GM12878 (cell line): ENCODE data around the gene IFT122. TPM values are rescaled to one million over a fixed set of nuclear protein-coding genes. Genes with fewer than 3 reads are reported as not detected.

Experiments
- ATAC-seq: fragments of 200-7000 bp; cut with Tn5 transposase; 3 replicates; pipeline ENCODE4 v1.9.1; 2020; ENCODE audit warnings: mild to moderate bottlenecking, moderate library complexity
- BruUV-seq: library from RNA; stranded (reverse); fragments of 400-500 nt; replicated peaks from 2 replicates; lab custom pipeline; 2021; lab: Mats Ljungman, UMichigan
- CTCF ChIA-PET: fragments of 300-600 bp; sonication (Branson Sonifier 250); formaldehyde crosslinking; extraction: SDS; loops from one replicate; lab custom pipeline; 2021; ENCODE audit warnings: inconsistent platforms; lab: Yijun Ruan, JAX
- POLR2A ChIA-PET: fragments of 350-600 bp; formaldehyde crosslinking; extraction: SDS; loops from one replicate; lab custom pipeline; 2021; ENCODE audit warnings: inconsistent platforms; lab: Charles Lee
- RAD21 ChIA-PET: fragments of 300-600 bp; sonication (Branson Sonifier 250); formaldehyde crosslinking; loops from one replicate; lab custom pipeline; 2023; ENCODE audit warnings: antibody characterized with exemption; ENCODE audit not compliant: unreplicated experiment; lab: Charles Lee
- SMC1A ChIA-PET: fragments of 300-600 bp; sonication (Branson Sonifier 250); formaldehyde crosslinking; loops from one replicate; lab custom pipeline; 2023; ENCODE audit not compliant: unreplicated experiment, uncharacterized antibody; lab: Charles Lee
- DNase-seq: peaks from one replicate; pipeline ENCODE4 v3.0.0-alpha.2; 2011; ENCODE audit warnings: low read depth, low spot score
- FAIRE-seq: peaks from 3 replicates; lab custom pipeline; 2011; peaks lifted over from hg19 to GRCh38; lab: Jason Lieb, UNC
- H2AFZ ChIP-seq: 2 replicates; pipeline ENCODE4 v1.6.0; 2011; ENCODE audit warnings: low read depth, low read length, control low read depth; ENCODE audit not compliant: control insufficient read depth
- H3K27ac ChIP-seq: 2 replicates; pipeline ENCODE4 v1.5.1; 2011; ENCODE audit warnings: control low read depth; ENCODE audit not compliant: control insufficient read depth, insufficient read depth
- H3K27me3 ChIP-seq, 2 experiments: replicated peaks in 1 of 2; 2 replicates each; pipeline versions ENCODE4 v1.6.0 to v1.6.1; 2011; ENCODE audit warnings: low read length in 1 of 2; ENCODE audit not compliant: control insufficient read depth in 2 of 2, insufficient read depth in 2 of 2
- H3K36me3 ChIP-seq, 2 experiments: 2 replicates each; pipeline ENCODE4 v1.5.1; 2011; ENCODE audit warnings: low read length in 1 of 2; ENCODE audit not compliant: control insufficient read depth in 2 of 2, insufficient read depth in 2 of 2
- H3K4me1 ChIP-seq: 2 replicates; pipeline ENCODE4 v1.6.1; 2011; ENCODE audit warnings: mild to moderate bottlenecking, low read length, moderate library complexity, mixed read lengths; ENCODE audit not compliant: control insufficient read depth, insufficient read depth
- H3K4me2 ChIP-seq: 2 replicates; pipeline ENCODE4 v1.6.0; 2011; ENCODE audit warnings: control low read depth; ENCODE audit not compliant: control insufficient read depth, insufficient read depth
- H3K4me3 ChIP-seq: fragments of 200-600 bp; sonication (generic); 2 replicates; pipeline ENCODE4 v1.5.1; 2016
- H3K79me2 ChIP-seq: 2 replicates; pipeline ENCODE4 v1.6.0; 2011; ENCODE audit warnings: low read length; ENCODE audit not compliant: control insufficient read depth, insufficient read depth
- H3K9ac ChIP-seq: 2 replicates; pipeline ENCODE4 v1.8.0; 2011; ENCODE audit warnings: low read length, control low read depth, mixed read lengths; ENCODE audit not compliant: control insufficient read depth, insufficient read depth
- H3K9me3 ChIP-seq: replicated peaks from 3 replicates; pipeline ENCODE4 v1.5.1; 2011; ENCODE audit warnings: mild to moderate bottlenecking, low read length; ENCODE audit not compliant: control insufficient read depth, insufficient read depth
- H4K20me1 ChIP-seq: 2 replicates; pipeline ENCODE4 v1.6.0; 2011; ENCODE audit not compliant: control insufficient read depth, insufficient read depth
- ATF7 ChIP-seq: fragments of 450-650 bp; IDR thresholded peaks from 2 replicates; pipeline ENCODE4 v1.6.1; 2016; ENCODE audit warnings: low read depth, mild to moderate bottlenecking
- DPF2 ChIP-seq: fragments of 450-650 bp; IDR thresholded peaks from 2 replicates; pipeline ENCODE4 v1.6.1; 2017; ENCODE audit warnings: mild to moderate bottlenecking
- EED ChIP-seq: sonication (generic); IDR thresholded peaks from 2 replicates; pipeline ENCODE4 v1.6.1; 2016; ENCODE audit warnings: antibody characterized with exemption, low read depth
- EGR1 ChIP-seq, 2 experiments: IDR thresholded peaks; 1 replicate in 1 of 2; 2 replicates in 1 of 2; pipeline ENCODE4 v1.6.1; 2011 to 2012; ENCODE audit warnings: low read depth in 2 of 2, low read length in 2 of 2, borderline replicate concordance in 1 of 2, mild to moderate bottlenecking in 1 of 2, moderate library complexity in 1 of 2
- EP300 ChIP-seq, 2 experiments: fragments of 150-350 bp in 1 of 2; IDR thresholded peaks; 2 replicates each; pipeline ENCODE4 v1.6.1; 2011 to 2012; ENCODE audit warnings: low read depth in 2 of 2, low read length in 2 of 2, borderline replicate concordance in 1 of 2, improper control_type of control experiment in 1 of 2, inconsistent platforms in 1 of 2; ENCODE audit not compliant: control insufficient read depth in 1 of 2
- ETV6 ChIP-seq, 2 experiments: fragments of 450-650 bp in 1 of 2; IDR thresholded peaks in 1 of 2; conservative IDR thresholded peaks in 1 of 2; 2 replicates each; pipeline ENCODE4 v1.6.1; 2014; ENCODE audit warnings: antibody characterized with exemption in 1 of 2, borderline replicate concordance in 1 of 2, low read depth in 1 of 2, mild to moderate bottlenecking in 1 of 2, moderate library complexity in 1 of 2
- FOS ChIP-seq: IDR thresholded peaks from 3 replicates; pipeline ENCODE4 v1.6.1; 2011; ENCODE audit warnings: borderline replicate concordance; ENCODE audit not compliant: insufficient read length; ENCODE audit errors: extremely low read depth
- IKZF1 ChIP-seq: fragments of 450-650 bp; conservative IDR thresholded peaks from 2 replicates; pipeline ENCODE4 v1.6.1; 2017; ENCODE audit warnings: antibody characterized with exemption, mild to moderate bottlenecking
- IKZF2 ChIP-seq, 2 experiments: fragments of 450-650 bp; IDR thresholded peaks; 2 replicates each; pipeline ENCODE4 v1.6.1; 2017; ENCODE audit warnings: mild to moderate bottlenecking in 2 of 2, moderate library complexity in 2 of 2
- JUNB ChIP-seq: IDR thresholded peaks from 2 replicates; pipeline ENCODE4 v1.6.1; 2016; ENCODE audit warnings: antibody characterized with exemption, mild to moderate bottlenecking
- KAT2A ChIP-seq: conservative IDR thresholded peaks from 2 replicates; pipeline ENCODE4 v1.6.1; 2011; ENCODE audit warnings: low read depth, low read length; ENCODE audit not compliant: control insufficient read depth
- LARP7 ChIP-seq: fragments of 450-650 bp; IDR thresholded peaks from 2 replicates; pipeline ENCODE4 v1.6.1; 2017; ENCODE audit warnings: mild to moderate bottlenecking
- NBN ChIP-seq: fragments of 450-650 bp; IDR thresholded peaks from 2 replicates; pipeline ENCODE4 v1.6.1; 2016
- POU2F2 ChIP-seq: IDR thresholded peaks from 3 replicates; pipeline ENCODE4 v1.6.1; 2011; ENCODE audit warnings: low read depth, mild to moderate bottlenecking, low read length, borderline replicate concordance
- RB1 ChIP-seq: fragments of 450-650 bp; formaldehyde crosslinking; IDR thresholded peaks from 2 replicates; pipeline ENCODE4 v1.6.1; 2017; ENCODE audit warnings: mild to moderate bottlenecking, borderline replicate concordance
- RELA ChIP-seq: fragments of 450-650 bp; IDR thresholded peaks from 2 replicates; pipeline ENCODE4 v1.8.0; 2014; ENCODE audit warnings: borderline replicate concordance; ENCODE audit not compliant: partially characterized antibody
- SIX5 ChIP-seq: IDR thresholded peaks from 2 replicates; pipeline ENCODE4 v1.6.1; 2011; ENCODE audit warnings: mild to moderate bottlenecking, low read depth, low read length, moderate library complexity; ENCODE audit not compliant: severe bottlenecking
- SMARCA5 ChIP-seq: fragments of 450-650 bp; IDR thresholded peaks from 2 replicates; pipeline ENCODE4 v1.6.1; 2017; ENCODE audit warnings: mild to moderate bottlenecking
- SPI1 ChIP-seq: IDR thresholded peaks from 2 replicates; pipeline ENCODE4 v1.6.1; 2011; ENCODE audit warnings: low read depth, mild to moderate bottlenecking, low read length, moderate library complexity, borderline replicate concordance; ENCODE audit not compliant: insufficient read depth
- YY1 ChIP-seq: IDR thresholded peaks from 2 replicates; pipeline ENCODE4 v1.6.1; 2011; ENCODE audit warnings: low read depth, mild to moderate bottlenecking, low read length
- ZNF24 ChIP-seq: fragments of 450-650 bp; IDR thresholded peaks from 2 replicates; pipeline ENCODE4 v1.6.1; 2017; ENCODE audit warnings: antibody characterized with exemption, mild to moderate bottlenecking
- ZNF384 ChIP-seq: IDR thresholded peaks from 2 replicates; pipeline ENCODE4 v1.6.1; 2012; ENCODE audit warnings: low read depth, mild to moderate bottlenecking, low read length, improper control_type of control experiment, borderline replicate concordance
- WGBS: methylation state at CpG from one replicate; pipeline ENCODE4 v1.1.6; 2016; ENCODE audit warnings: low lambda C conversion rate; ENCODE audit not compliant: insufficient replicate concordance, insufficient coverage; ENCODE audit errors: missing lambda C conversion rate; 5-methylcytosine and 5-hydroxymethylcytosine counted together
- in situ Hi-C: fragments of 300-500 bp; cut with MboI; formaldehyde crosslinking; loops from 9 replicates; pipeline ENCODE4 v1.14.3; 2018; ENCODE audit warnings: mixed read lengths
- intact Hi-C: fragments of 100-400 bp; cut with micrococcal nuclease; formaldehyde crosslinking; loops from one replicate; pipeline ENCODE4 v1.14.2; 2022; ENCODE audit not compliant: unreplicated experiment
- polyA plus RNA-seq, 11 experiments: library from polyadenylated mRNA; depleted of rRNA in 4 of 11; unstranded in 6 of 11; stranded (reverse) in 5 of 11; fragments of >200 nt; fragmentation: Nextera tagmentation in 4 of 11; fragmentation: Illumina TruSeq in 1 of 11; extraction: Ambion mirVana in 4 of 11; extraction: Trizol in 1 of 11; gene quantifications; 1 replicate in 1 of 11; 2 replicates in 10 of 11; pipeline versions ENCODE4 v1.2.1 to v1.2.3, GENCODE V29; 2011 to 2016; ENCODE audit warnings: inconsistent platforms in 2 of 11, missing spikeins in 2 of 11, low read depth in 1 of 11
- total RNA-seq, 4 experiments: library from RNA; depleted of rRNA in 3 of 4; stranded (reverse); fragments of >200 nt in 3 of 4; fragmentation: Illumina TruSeq in 1 of 4; extraction: Trizol in 1 of 4; gene quantifications; 2 replicates each; pipeline versions ENCODE4 v1.2.1 to v1.2.3, GENCODE V29; 2013 to 2021
- TF ChIP-seq, protein P1 (sequence below): fragments of 450-650 bp; IDR thresholded peaks from 2 replicates; pipeline ENCODE4 v1.6.1; 2016; ENCODE audit warnings: mild to moderate bottlenecking

IFT122 gene
- total and polyA plus RNA-seq, 10 of the 15 experiments (the other 5 are each of a cell fraction or from before 2014, with no cell fraction given): 1.8 to 19.2 (median 8.4) TPM

DNA sequence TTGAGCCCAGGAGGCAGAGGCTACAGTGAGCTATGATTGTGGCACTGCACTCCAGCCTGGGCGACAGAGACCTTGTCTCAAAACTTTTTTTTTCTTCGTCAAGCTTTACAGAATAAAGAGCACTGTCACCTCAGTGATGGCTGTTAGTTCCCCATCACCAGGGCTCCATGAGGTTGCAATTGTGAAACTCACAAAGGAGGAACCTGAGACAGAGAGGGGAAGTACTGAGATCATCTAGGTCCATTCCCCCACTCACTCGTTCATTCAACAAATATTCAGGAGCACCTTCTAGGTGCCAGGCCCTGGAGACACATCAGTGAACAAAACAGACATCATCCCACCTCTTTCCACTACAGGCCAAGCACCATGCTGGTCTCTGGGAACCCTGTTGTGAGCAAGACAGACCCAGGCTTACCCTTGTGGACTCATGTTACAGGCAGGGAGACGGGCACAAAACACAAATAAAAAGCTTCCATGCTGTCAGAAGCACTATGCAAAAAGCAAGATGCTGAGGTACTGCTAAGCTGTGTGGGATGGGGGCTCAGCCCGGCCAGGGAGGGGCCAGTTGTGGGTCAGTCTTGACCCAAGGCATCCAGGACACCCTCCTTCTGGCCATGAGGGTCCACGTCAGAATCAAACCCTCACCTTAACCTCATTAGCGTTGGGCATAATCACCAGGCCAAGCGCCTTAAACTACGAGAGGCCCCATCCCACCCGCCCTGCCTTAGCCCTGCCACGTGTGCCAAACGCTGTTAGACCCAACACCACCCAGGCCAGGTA, 86.3 kb downstream of the IFT122 start:
- in situ Hi-C loops: no loop called here
- ChIA-PET RAD21 (interaction anchor here (0.8 to 1.7 kb wide), 4 partner anchors 9 to 101 kb away, joined by 3 to 11 read pairs (median 5); partner anchors contain the start of genes IFT122 and MBD4), CTCF (interaction anchor here (0.9 to 1.4 kb wide), 3 partner anchors 8 to 143 kb away, joined by 3 to 13 read pairs (median 5); no protein-coding TSS in a partner anchor), POLR2A (interaction anchor here (0.6 to 1.0 kb wide), 3 partner anchors 28 to 248 kb away, joined by 3 to 5 read pairs (median 3); partner anchors contain the start of gene HMCES), SMC1A (interaction anchor here (1.0 to 3.6 kb wide), 5 partner anchors 9 to 143 kb away, joined by 3 to 11 read pairs (median 4); no protein-coding TSS in a partner anchor)
- no TSS peak for BruUV-seq
- no peaks in the 10 kb centered on the region for H4K20me1 ChIP-seq
- no peaks in the 10 kb centered on the region for H3K36me3 ChIP-seq
- H3K4me2 ChIP-seq: no peak overlapping the region; the same call in 1 of the 2 replicates
- intact Hi-C loops: no loop called here
- ATAC-seq: peak; percentile 99
- peak; percentile 80 for FAIRE-seq
- H3K79me2 ChIP-seq: no peaks in the 10 kb centered on the region
- no peaks in the 10 kb centered on the region for H3K27me3 ChIP-seq
- WGBS: 51% methylated on average over 12 of the region's 12 CpGs
- DNase-seq: peak; percentile 25
- peaks cover 12% of the 10 kb centered on the region for H3K4me1 ChIP-seq
- no peak overlapping the region for H3K4me3 ChIP-seq
- no peaks in the 10 kb centered on the region for H3K9me3 ChIP-seq
- TF ChIP-seq RB1: no peak
- TF ChIP-seq JUNB: 0 out of 2 replicates have a peak, but pooled peaks have one; percentile 15
- 0 out of 2 replicates have a peak, but pooled peaks have one; percentile 31 for TF ChIP-seq NBN
- TF ChIP-seq, protein P1, sequence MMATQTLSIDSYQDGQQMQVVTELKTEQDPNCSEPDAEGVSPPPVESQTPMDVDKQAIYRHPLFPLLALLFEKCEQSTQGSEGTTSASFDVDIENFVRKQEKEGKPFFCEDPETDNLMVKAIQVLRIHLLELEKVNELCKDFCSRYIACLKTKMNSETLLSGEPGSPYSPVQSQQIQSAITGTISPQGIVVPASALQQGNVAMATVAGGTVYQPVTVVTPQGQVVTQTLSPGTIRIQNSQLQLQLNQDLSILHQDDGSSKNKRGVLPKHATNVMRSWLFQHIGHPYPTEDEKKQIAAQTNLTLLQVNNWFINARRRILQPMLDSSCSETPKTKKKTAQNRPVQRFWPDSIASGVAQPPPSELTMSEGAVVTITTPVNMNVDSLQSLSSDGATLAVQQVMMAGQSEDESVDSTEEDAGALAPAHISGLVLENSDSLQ: peak; percentile 28; the same call in 1 of the 2 replicates
- peak; percentile 57 for TF ChIP-seq IKZF1
- TF ChIP-seq SMARCA5: no peak
- TF ChIP-seq FOS: no peak
- no peak for TF ChIP-seq EGR1 (IDR thresholded peaks at IDR 0.05; ENCODE audit: borderline replicate concordance in 1 of 2, low read depth in 2 of 2, low read length in 2 of 2)
- no peak for TF ChIP-seq SIX5
- TF ChIP-seq POU2F2: no peak
- 0 out of 4 replicates have a peak, but pooled peaks of 1 of the 2 experiments have one; percentile 25 for TF ChIP-seq ETV6 (conservative IDR thresholded peaks at IDR 0.05 in 1 of 2, IDR thresholded peaks at IDR 0.05 in 1 of 2; ENCODE audit: borderline replicate concordance in 1 of 2, low read depth in 1 of 2)
- peak; percentile 90 for TF ChIP-seq ZNF24
- no peak for TF ChIP-seq KAT2A
- TF ChIP-seq EP300 (IDR thresholded peaks at IDR 0.05; ENCODE audit: borderline replicate concordance in 1 of 2, control insufficient read depth in 1 of 2, low read depth in 2 of 2, low read length in 2 of 2): 0 out of 4 replicates have a peak, but pooled peaks of 1 of the 2 experiments have one; percentile 13
- no peak for TF ChIP-seq LARP7
- peak; percentile 25; the same call in 1 of the 2 replicates for TF ChIP-seq DPF2
- no peak; a peak in 1 of 4 replicates for TF ChIP-seq IKZF2 (IDR thresholded peaks at IDR 0.05)
- TF ChIP-seq RELA: no peak
- 0 out of 2 replicates have a peak, but pooled peaks have one; percentile 48 for TF ChIP-seq YY1
- peak; percentile 28; the same call in 1 of the 2 replicates for TF ChIP-seq EED
- peak; percentile 28; the same call in 1 of the 2 replicates for TF ChIP-seq ATF7
- TF ChIP-seq ZNF384: peak; percentile 14; the same call in 1 of the 2 replicates
- peak; percentile 85 for TF ChIP-seq SPI1
- H3K27ac ChIP-seq: no peak overlapping the region
- no peak overlapping the region for H2AFZ ChIP-seq
- no peak overlapping the region for H3K9ac ChIP-seq
